NCI-H1436 (cell line): ENCODE results near the gene GDF9.
"Not testable (repeated sequence)": the region's sequence is repeated elsewhere in the genome, so short reads cannot be mapped to it uniquely, and the experiment has no call there.

Experiments used
- DNase-seq: peaks from one replicate; lab custom pipeline; 2025; lab: John Stamatoyannopoulos, UW

The GDF9 gene

GRCh38 chr5:132872788-132873118 is 6.5 kb upstream of the GDF9 start:
- no peak for DNase-seq

- DNase-seq = no peak
These were observed 5.4 kb upstream of the GDF9 start for GRCh38 chr5:132871459-132872284.

GRCh38 chr5:132870801-132871200 is 4.5 kb upstream of the GDF9 start:
- DNase-seq = no peak

- DNase-seq = no peak
These were observed 2.5 kb upstream of the GDF9 start for GRCh38 chr5:132868754-132869153.

GRCh38 chr5:132867046-132867451 is 780 bp upstream of the GDF9 start:
- DNase-seq = no peak

GRCh38 chr5:132865668-132866341 is 464 bp downstream of the GDF9 start:
- DNase-seq = no peak

GRCh38 chr5:132860742-132861141 is 5.5 kb downstream of the GDF9 start:
- DNase-seq = no peak

- no peak for DNase-seq
These were observed 6.3 kb downstream of the GDF9 start for GRCh38 chr5:132859889-132860437.

GRCh38 chr5:132856011-132856410 is 10.3 kb downstream of the GDF9 start:
- no peak for DNase-seq

- not testable (repeated sequence) for DNase-seq
These were observed 11.3 kb downstream of the GDF9 start for GRCh38 chr5:132854992-132855391.

GRCh38 chr5:132854301-132854700 is 12.0 kb downstream of the GDF9 start:
- no peak for DNase-seq

GRCh38 chr5:132853790-132854189 is 12.5 kb downstream of the GDF9 start:
- DNase-seq = no peak

GRCh38 chr5:132853323-132853722 is 12.9 kb downstream of the GDF9 start:
- no peak for DNase-seq

GRCh38 chr5:132850066-132850465 is 16.2 kb downstream of the GDF9 start:
- DNase-seq = no peak

GRCh38 chr5:132849347-132849746 is 16.9 kb downstream of the GDF9 start:
- no peak for DNase-seq

- DNase-seq = no peak
These were observed 18.0 kb downstream of the GDF9 start for GRCh38 chr5:132848270-132848669.

GRCh38 chr5:132841305-132841704 is 25.0 kb downstream of the GDF9 start:
- DNase-seq = no peak

- DNase-seq = no peak
These were observed 25.4 kb downstream of the GDF9 start for GRCh38 chr5:132840896-132841295.

GRCh38 chr5:132840313-132840712 is 26.0 kb downstream of the GDF9 start:
- DNase-seq = no peak

- DNase-seq = no peak
These were observed 26.6 kb downstream of the GDF9 start for GRCh38 chr5:132839426-132840301.

GRCh38 chr5:132838516-132839282 is 27.6 kb downstream of the GDF9 start:
- no peak for DNase-seq

GRCh38 chr5:132837868-132838267 is 28.4 kb downstream of the GDF9 start:
- no peak for DNase-seq
